Osteoblast (primary cell): ENCODE measurements around the gene SDF4. TPM values are rescaled to one million over a fixed set of nuclear protein-coding genes. Genes with fewer than 3 reads are reported as not detected.

ENCODE experiments used
- DNase-seq: peaks from one replicate; pipeline ENCODE4 v3.0.0; 2011; ENCODE audit warnings: low spot score, mixed read lengths; ENCODE audit not compliant: insufficient read length; ENCODE audit errors: missing footprints
- H2AFZ ChIP-seq: 2 replicates; pipeline ENCODE4 v1.6.0; 2011; ENCODE audit warnings: mild to moderate bottlenecking, low read length
- H3K27ac ChIP-seq: 2 replicates; pipeline ENCODE4 v1.5.1; 2011; ENCODE audit warnings: mild to moderate bottlenecking, low read depth, low read length, moderate library complexity
- H3K27me3 ChIP-seq: 2 replicates; pipeline ENCODE4 v1.6.0; 2012; ENCODE audit warnings: mild to moderate bottlenecking, control low read depth, inconsistent platforms, low read length, moderate library complexity; ENCODE audit not compliant: insufficient read depth
- H3K36me3 ChIP-seq: 2 replicates; pipeline ENCODE4 v1.5.1; 2011; ENCODE audit warnings: mild to moderate bottlenecking, low read length, control low read depth, moderate library complexity; ENCODE audit not compliant: insufficient read depth
- H3K4me1 ChIP-seq: 2 replicates; pipeline ENCODE4 v1.5.1; 2011; ENCODE audit warnings: mild to moderate bottlenecking, low read length, control low read depth, moderate library complexity; ENCODE audit not compliant: insufficient read depth
- H3K4me2 ChIP-seq: 2 replicates; pipeline ENCODE4 v1.6.0; 2011; ENCODE audit warnings: mild to moderate bottlenecking, low read length; ENCODE audit not compliant: insufficient read depth
- H3K4me3 ChIP-seq: fragments of 200-600 bp; sonication (generic); 3 replicates; pipeline ENCODE4 v1.5.1; 2012; ENCODE audit warnings: mild to moderate bottlenecking, low read length, inconsistent platforms; ENCODE audit not compliant: insufficient read depth
- H3K79me2 ChIP-seq: 2 replicates; pipeline ENCODE4 v1.6.0; 2012; ENCODE audit warnings: mild to moderate bottlenecking, low read length, control low read depth, inconsistent platforms; ENCODE audit not compliant: insufficient read depth
- H3K9me3 ChIP-seq: 2 replicates; pipeline ENCODE4 v1.5.1; 2011; ENCODE audit warnings: low read depth, low read length, control low read depth
- H4K20me1 ChIP-seq: 2 replicates; pipeline ENCODE4 v1.6.0; 2012; ENCODE audit warnings: mild to moderate bottlenecking, low read length, control low read depth; ENCODE audit not compliant: insufficient read depth
- total RNA-seq: library from RNA; depleted of rRNA; stranded (reverse); fragments of >200 nt; gene quantifications from 2 replicates; pipeline ENCODE4 v1.2.3, GENCODE V29; 2012
- TF ChIP-seq, protein P1 (sequence below): IDR thresholded peaks from 2 replicates; pipeline ENCODE4 v1.5.1; 2011; ENCODE audit warnings: mild to moderate bottlenecking, low read depth, low read length, moderate library complexity; ENCODE audit errors: extremely low read depth

SDF4 gene
- total RNA-seq, 1 donor: 151 TPM

DNA sequence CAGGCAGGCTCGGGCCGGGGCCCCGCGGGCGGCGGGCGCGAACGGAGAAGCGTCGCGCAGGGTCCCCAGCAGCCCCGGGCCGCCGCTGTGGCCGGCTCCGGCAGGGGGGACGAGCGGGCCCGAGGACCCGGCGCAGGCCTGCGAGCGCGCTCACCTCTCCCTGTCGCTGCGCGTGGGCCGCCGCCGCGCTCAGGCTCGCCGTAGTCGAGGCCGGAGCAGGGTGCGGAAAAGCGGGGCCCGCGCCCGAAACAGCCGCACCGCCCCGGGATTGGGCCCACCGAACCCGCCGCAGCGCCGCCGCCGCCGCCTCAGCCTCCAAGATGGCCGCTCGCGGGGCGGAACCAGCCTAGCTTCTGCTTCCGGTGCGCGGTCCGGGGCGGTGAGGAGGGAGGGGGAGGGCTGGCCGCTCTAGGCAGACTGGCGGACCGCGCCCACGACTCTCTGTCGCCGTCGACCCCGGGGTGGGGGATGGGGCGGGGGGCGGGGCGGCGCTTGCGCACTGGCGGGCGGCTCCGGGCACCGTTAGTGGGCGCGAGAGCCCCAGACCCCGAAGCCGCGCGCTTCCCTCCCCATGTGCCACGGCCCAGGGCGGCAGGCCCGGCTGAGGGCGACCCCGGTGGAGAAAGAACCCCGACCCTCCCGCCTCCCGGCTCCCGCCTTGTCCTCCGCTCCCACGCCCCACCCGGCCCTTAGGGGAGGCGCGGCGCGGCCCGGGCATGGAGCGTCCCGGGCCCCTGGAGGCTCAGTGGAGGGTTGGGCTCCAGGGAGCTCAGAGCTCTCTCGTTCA, 41.9 kb upstream of the SDF4 start, which contains the start of gene UBE2J2:
Gene UBE2J2 (minus strand): TSS at position 343 of the 787 bp plus-strand sequence. CDS start 5,862 bp downstream, outside the sequence.
- H3K27ac ChIP-seq: peak within 1 kb of the TSS; percentile 91
- H4K20me1 ChIP-seq: peaks cover 26% of the 10 kb centered on the region
- peak within 1 kb of the TSS; percentile 99 for H3K4me2 ChIP-seq
- peak; percentile 100 for DNase-seq
- peak within 1 kb of the TSS; percentile 80 for H3K4me3 ChIP-seq
- H3K4me1 ChIP-seq: peaks cover 23% of the 10 kb centered on the region
- no peaks in the 10 kb centered on the region for H3K27me3 ChIP-seq
- peak within 1 kb of the TSS; percentile 56 for H2AFZ ChIP-seq
- TF ChIP-seq, protein P1, sequence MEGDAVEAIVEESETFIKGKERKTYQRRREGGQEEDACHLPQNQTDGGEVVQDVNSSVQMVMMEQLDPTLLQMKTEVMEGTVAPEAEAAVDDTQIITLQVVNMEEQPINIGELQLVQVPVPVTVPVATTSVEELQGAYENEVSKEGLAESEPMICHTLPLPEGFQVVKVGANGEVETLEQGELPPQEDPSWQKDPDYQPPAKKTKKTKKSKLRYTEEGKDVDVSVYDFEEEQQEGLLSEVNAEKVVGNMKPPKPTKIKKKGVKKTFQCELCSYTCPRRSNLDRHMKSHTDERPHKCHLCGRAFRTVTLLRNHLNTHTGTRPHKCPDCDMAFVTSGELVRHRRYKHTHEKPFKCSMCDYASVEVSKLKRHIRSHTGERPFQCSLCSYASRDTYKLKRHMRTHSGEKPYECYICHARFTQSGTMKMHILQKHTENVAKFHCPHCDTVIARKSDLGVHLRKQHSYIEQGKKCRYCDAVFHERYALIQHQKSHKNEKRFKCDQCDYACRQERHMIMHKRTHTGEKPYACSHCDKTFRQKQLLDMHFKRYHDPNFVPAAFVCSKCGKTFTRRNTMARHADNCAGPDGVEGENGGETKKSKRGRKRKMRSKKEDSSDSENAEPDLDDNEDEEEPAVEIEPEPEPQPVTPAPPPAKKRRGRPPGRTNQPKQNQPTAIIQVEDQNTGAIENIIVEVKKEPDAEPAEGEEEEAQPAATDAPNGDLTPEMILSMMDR: no peak
- H3K9me3 ChIP-seq: no peaks in the 10 kb centered on the region
- H3K36me3 ChIP-seq: peaks cover 11% of the 10 kb centered on the region
- peaks cover 51% of the 10 kb centered on the region for H3K79me2 ChIP-seq

DNA sequence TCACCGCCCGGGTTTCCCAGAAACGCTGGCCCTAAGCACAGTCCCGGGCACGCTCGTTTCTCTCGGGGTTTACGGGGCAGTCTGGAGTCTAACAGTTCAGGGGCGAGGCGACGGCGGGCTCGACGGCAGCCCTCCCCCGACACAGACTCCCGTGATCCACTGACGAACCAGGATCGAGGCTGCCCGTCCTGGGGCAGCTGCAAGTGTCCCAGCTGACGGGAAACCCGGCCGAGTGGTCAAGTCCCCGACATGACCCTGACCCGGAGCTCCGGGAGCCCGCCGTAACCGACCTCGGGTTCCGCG, 41.4 kb upstream of the SDF4 start:
- TF ChIP-seq, protein P1: no peak
- H3K4me2 ChIP-seq: peak overlapping the region; percentile 99
- no peak for DNase-seq
- H3K79me2 ChIP-seq: peaks cover 57% of the 10 kb centered on the region
- H4K20me1 ChIP-seq: peaks cover 26% of the 10 kb centered on the region
- peaks cover 16% of the 10 kb centered on the region for H3K36me3 ChIP-seq
- H3K27me3 ChIP-seq: no peaks in the 10 kb centered on the region
- H3K4me3 ChIP-seq: peak overlapping the region; percentile 80
- peaks cover 23% of the 10 kb centered on the region for H3K4me1 ChIP-seq
- H3K9me3 ChIP-seq: no peaks in the 10 kb centered on the region
- H2AFZ ChIP-seq: no peak overlapping the region
- peak overlapping the region; percentile 91 for H3K27ac ChIP-seq

DNA sequence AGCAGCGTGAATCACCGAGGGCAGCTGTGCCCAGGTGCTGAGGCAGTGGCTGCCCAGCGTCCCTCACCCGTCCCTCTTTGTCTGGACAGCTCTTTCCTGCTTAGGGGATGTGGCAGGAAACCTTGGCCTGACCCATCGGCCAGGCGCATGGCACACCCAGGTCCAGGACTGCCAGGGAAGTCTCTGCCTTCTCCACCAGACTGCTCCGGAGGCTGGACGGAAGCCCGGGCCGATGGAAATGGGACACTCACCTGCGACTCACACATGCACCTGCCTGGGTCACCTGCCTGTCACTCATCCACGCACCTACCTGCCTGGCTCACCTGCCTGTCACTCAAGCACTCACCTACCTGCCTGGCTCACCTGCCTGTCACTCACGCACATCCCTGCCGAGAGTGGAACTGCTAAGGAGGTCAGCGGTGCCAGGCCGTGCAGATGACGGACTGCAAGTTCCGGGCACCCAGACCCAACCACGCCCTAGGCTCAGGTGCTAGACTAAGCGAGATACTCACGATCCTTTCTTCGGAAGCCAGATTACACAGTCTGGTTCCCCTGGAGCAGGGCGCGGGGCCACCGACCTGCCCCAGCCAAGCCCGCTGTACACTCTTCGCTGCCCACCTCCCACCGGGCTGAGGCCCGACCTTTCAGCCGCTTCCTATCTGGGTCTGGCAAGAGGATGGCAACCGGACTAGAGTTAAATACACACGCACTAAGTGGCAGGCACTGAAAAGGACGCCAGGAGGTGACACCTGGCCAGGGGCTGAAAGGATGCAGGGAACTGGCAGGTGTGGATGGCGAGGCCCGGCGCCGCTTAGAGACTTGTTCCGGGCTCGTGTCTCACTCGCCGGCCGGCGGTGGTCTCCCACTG, 40.8 kb upstream of the SDF4 start:
- H2AFZ ChIP-seq: no peak overlapping the region
- peaks cover 23% of the 10 kb centered on the region for H3K4me1 ChIP-seq
- peaks cover 26% of the 10 kb centered on the region for H4K20me1 ChIP-seq
- no peaks in the 10 kb centered on the region for H3K9me3 ChIP-seq
- DNase-seq: no peak
- peaks cover 63% of the 10 kb centered on the region for H3K79me2 ChIP-seq
- peaks cover 20% of the 10 kb centered on the region for H3K36me3 ChIP-seq
- peak overlapping the region; percentile 80 for H3K4me3 ChIP-seq
- peak overlapping the region; percentile 99 for H3K4me2 ChIP-seq
- H3K27me3 ChIP-seq: no peaks in the 10 kb centered on the region
- TF ChIP-seq, protein P1: no peak
- H3K27ac ChIP-seq: peak overlapping the region; percentile 91

DNA sequence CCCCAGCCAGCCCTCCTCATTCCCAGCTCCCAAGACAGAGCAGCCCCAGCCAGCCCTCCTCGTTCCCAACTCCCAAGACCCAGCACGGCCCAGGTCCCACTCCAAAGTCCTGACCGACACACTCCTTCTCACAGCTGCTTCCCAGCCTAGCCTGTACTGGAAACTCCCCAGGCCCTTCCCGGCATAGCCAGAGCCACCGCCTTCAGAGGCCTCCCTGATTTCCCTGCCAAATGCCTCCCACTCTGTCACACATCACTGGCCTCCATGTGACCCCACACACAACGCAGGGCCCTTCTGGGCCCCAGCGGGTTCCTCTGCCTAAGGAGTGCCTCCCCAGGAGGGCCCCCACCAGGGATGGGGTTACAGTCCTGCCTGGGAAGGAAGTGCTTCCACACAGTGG, 39.0 kb upstream of the SDF4 start:
- Histone ChIP-seq H4K20me1 (peaks cover 29% of the 10 kb centered on the region), H3K4me3 (peak overlapping the region; percentile 18), H3K9me3 (no peaks in the 10 kb centered on the region), H3K79me2 (peaks cover 74% of the 10 kb centered on the region), H3K4me1 (peaks cover 28% of the 10 kb centered on the region), H3K36me3 (peaks cover 31% of the 10 kb centered on the region), H3K27me3 (no peaks in the 10 kb centered on the region), H2AFZ (no peak overlapping the region), H3K27ac (peak overlapping the region; percentile 63), H3K4me2 (peak overlapping the region; percentile 25)
- TF ChIP-seq, protein P1: no peak
- peak; percentile 92 for DNase-seq
